K562 (cell line): ENCODE data around the gene USH1G. TPM values are rescaled to one million over a fixed set of nuclear protein-coding genes. Genes with fewer than 3 reads are reported as not detected.
A peak's percentile ranks its signal among the peaks of the same experiment; 100 is the strongest.

Source experiments
- ATAC-seq: fragments of 200-7000 bp; cut with Tn5 transposase; 3 replicates; pipeline ENCODE4 v1.9.1; 2020; ENCODE audit warnings: moderate library complexity
- BruUV-seq: library from RNA; stranded (reverse); fragments of 400-500 nt; replicated peaks from 2 replicates; lab custom pipeline; 2021; lab: Mats Ljungman, UMichigan
- CTCF ChIA-PET: fragments of 300-600 bp; formaldehyde crosslinking; extraction: SDS; loops from one replicate; lab custom pipeline; 2021; ENCODE audit warnings: low intra/inter-chr PET ratio; lab: Yijun Ruan, JAX
- POLR2A ChIA-PET: fragments of 300-600, 350-650 bp; sonication (Branson Sonifier 250); formaldehyde crosslinking; extraction: SDS; loops from one replicate; lab custom pipeline; 2021; ENCODE audit warnings: antibody characterized with exemption, inconsistent platforms; lab: Yijun Ruan, JAX
- DNase-seq, 4 experiments: peaks; one replicate each; pipeline versions ENCODE4 v3.0.0 to v3.0.0-alpha.2; 2011 to 2018; ENCODE audit warnings: low spot score in 3 of 4, mixed read lengths in 3 of 4; ENCODE audit errors: extremely low read depth in 1 of 4
- FAIRE-seq: peaks from 2 replicates; lab custom pipeline; 2011; peaks lifted over from hg19 to GRCh38; lab: Jason Lieb, UNC
- H2AFZ ChIP-seq: 2 replicates; pipeline ENCODE4 v1.6.0; 2011; ENCODE audit warnings: low read depth, low read length, control low read depth, inconsistent platforms
- H3K27ac ChIP-seq: fragments of 200-600 bp; 3 replicates; pipeline ENCODE4 v1.8.0; 2011; ENCODE audit warnings: low read depth, mild to moderate bottlenecking, control low read depth, inconsistent platforms, low read length, moderate library complexity, mixed read lengths; ENCODE audit errors: extremely low read depth
- H3K27me3 ChIP-seq, 2 experiments: fragments of 300-600 bp in 1 of 2; 2 replicates in 1 of 2; 3 replicates in 1 of 2; pipeline versions ENCODE4 v1.6.0 to v1.8.0; 2011; ENCODE audit warnings: inconsistent platforms in 2 of 2, low read length in 2 of 2, mild to moderate bottlenecking in 1 of 2, mixed read lengths in 1 of 2, moderate library complexity in 1 of 2; ENCODE audit not compliant: control insufficient read depth in 2 of 2, insufficient read depth in 2 of 2
- H3K36me3 ChIP-seq: fragments of 300-600 bp; 3 replicates; pipeline ENCODE4 v1.8.0; 2011; ENCODE audit warnings: mild to moderate bottlenecking, low read length, inconsistent platforms; ENCODE audit not compliant: control insufficient read depth, insufficient read depth
- H3K4me1 ChIP-seq, 2 experiments: fragments of 200-600 bp in 1 of 2; replicated peaks in 1 of 2; 2 replicates in 1 of 2; 3 replicates in 1 of 2; pipeline versions ENCODE4 v1.5.1 to v1.8.0; 2011; ENCODE audit warnings: inconsistent platforms in 2 of 2, low read length in 2 of 2, mild to moderate bottlenecking in 1 of 2, mixed read lengths in 1 of 2, moderate library complexity in 1 of 2; ENCODE audit not compliant: control insufficient read depth in 2 of 2, insufficient read depth in 2 of 2
- H3K4me2 ChIP-seq: 2 replicates; pipeline ENCODE4 v1.6.1; 2011; ENCODE audit warnings: low read length, control low read depth, inconsistent platforms, mixed read lengths; ENCODE audit not compliant: insufficient read depth
- H3K4me3 ChIP-seq: fragments of 200-600 bp; sonication (generic), shearing (Covaris generic); 2 replicates; pipeline ENCODE4 v1.5.1; 2016; ENCODE audit warnings: control low read depth, inconsistent platforms
- H3K79me2 ChIP-seq: fragments of 200-600 bp; 3 replicates; pipeline ENCODE4 v1.8.0; 2011; ENCODE audit warnings: low read length, inconsistent platforms; ENCODE audit not compliant: control insufficient read depth, insufficient read depth
- H3K9ac ChIP-seq, 2 experiments: 2 replicates each; pipeline versions ENCODE4 v1.6.0 to v1.6.1; 2011; ENCODE audit warnings: low read depth in 2 of 2, low read length in 2 of 2, control low read depth in 1 of 2, inconsistent platforms in 1 of 2, mild to moderate bottlenecking in 1 of 2, mixed read lengths in 1 of 2; ENCODE audit not compliant: insufficient read depth in 1 of 2
- H3K9me1 ChIP-seq: one replicate; pipeline ENCODE4 v1.6.0; 2011; ENCODE audit warnings: inconsistent platforms, mild to moderate bottlenecking, low read length, moderate library complexity; ENCODE audit not compliant: control insufficient read depth, insufficient read depth
- H3K9me3 ChIP-seq: replicated peaks from 2 replicates; pipeline ENCODE4 v1.5.1; 2011; ENCODE audit warnings: low read depth, low read length, inconsistent platforms; ENCODE audit not compliant: control insufficient read depth, insufficient read depth
- H4K20me1 ChIP-seq: replicated peaks from 2 replicates; pipeline ENCODE4 v1.6.1; 2011; ENCODE audit warnings: low read length, inconsistent platforms, mixed read lengths; ENCODE audit not compliant: control insufficient read depth, insufficient read depth
- CBFA2T3 ChIP-seq: fragments of 450-650 bp; IDR thresholded peaks from 2 replicates; pipeline ENCODE4 v1.6.1; 2017
- EWSR1 ChIP-seq: fragments of 450-650 bp; IDR thresholded peaks from 2 replicates; pipeline ENCODE4 v1.6.1; 2018; ENCODE audit warnings: borderline replicate concordance, mild to moderate bottlenecking, low read depth, moderate library complexity; ENCODE audit not compliant: partially characterized antibody
- HES1 ChIP-seq: fragments of 450-650 bp; IDR thresholded peaks from 2 replicates; pipeline ENCODE4 v1.6.1; 2016; ENCODE audit warnings: low read depth, mild to moderate bottlenecking, moderate library complexity
- WGBS: fragments of 100-300 bp; shearing (Covaris generic); methylation state at CpG from one replicate; pipeline ENCODE4 v1.1.6; 2016; ENCODE audit warnings: low coverage, mixed read lengths; ENCODE audit not compliant: insufficient coverage; ENCODE audit errors: missing lambda C conversion rate; 5-methylcytosine and 5-hydroxymethylcytosine counted together
- in situ Hi-C: fragments of 300-500 bp; cut with MboI; formaldehyde crosslinking; loops from 4 replicates; pipeline ENCODE4 v1.15.0; 2018; ENCODE audit warnings: inconsistent platforms, mixed read lengths
- intact Hi-C: fragments of 100-400 bp; cut with micrococcal nuclease; formaldehyde crosslinking; loops from 2 replicates; pipeline ENCODE4 v1.14.2; 2022
- polyA plus RNA-seq, 8 experiments: library from polyadenylated mRNA; depleted of rRNA in 4 of 8; stranded (reverse) in 5 of 8; unstranded in 3 of 8; fragments of >200 nt; fragmentation: Nextera tagmentation in 2 of 8; fragmentation: Illumina TruSeq in 1 of 8; extraction: Ambion mirVana in 2 of 8; extraction: Trizol in 1 of 8; gene quantifications; 2 replicates each; pipeline versions ENCODE4 v1.2.1 to v1.2.3, GENCODE V29; 2011 to 2014; ENCODE audit warnings: inconsistent platforms in 1 of 8, missing spikeins in 1 of 8
- total RNA-seq, 7 experiments: library from RNA; depleted of rRNA in 6 of 7; stranded (reverse); fragments of >200 nt in 6 of 7; fragmentation: Illumina TruSeq in 2 of 7; extraction: Trizol in 2 of 7; gene quantifications; 2 replicates each; pipeline versions ENCODE4 v1.2.1 to v1.2.3, GENCODE V29; 2011 to 2021; ENCODE audit warnings: low replicate concordance in 1 of 7
- TF ChIP-seq, protein P1 (sequence below): sonication (generic); formaldehyde crosslinking; IDR thresholded peaks from 2 replicates; pipeline ENCODE4 v1.8.1; 2023; ENCODE audit warnings: missing genetic modification reagents, mild to moderate bottlenecking, borderline replicate concordance
- TF ChIP-seq, protein P2 (sequence below): sonication (generic); IDR thresholded peaks from 2 replicates; pipeline ENCODE4 v1.6.1; 2016

The USH1G gene
- total and polyA plus RNA-seq, 9 of the 15 experiments (the other 6 are each of a cell fraction or from before 2014, with no cell fraction given): 0.22 to 1.00 (median 0.64) TPM; not detected in 2

GRCh38 chr17:74901353-74902135 lies 21.5 kb downstream of the USH1G start:
- no TSS peak for BruUV-seq
- ChIA-PET POLR2A (interaction anchor here (0.5 to 1.0 kb wide), 2 partner anchors 12 to 1659 kb away, joined by 3 to 4 read pairs; no protein-coding TSS in a partner anchor), CTCF (no interaction called here)
- Histone ChIP-seq H3K27ac (no peak overlapping the region), H3K9me1 (no peaks in the 10 kb centered on the region), H3K9me3 (no peaks in the 10 kb centered on the region), H3K4me2 (no peak overlapping the region), H3K4me1 (no peaks in the 10 kb centered on the region; a peak in 1 of 5 replicates), H3K27me3 (peaks cover 18 to 47% of the 10 kb centered on the region in 2 experiments; a peak in 4 of 5 replicates), H3K9ac (no peak overlapping the region; a peak in 1 of 4 replicates), H2AFZ (no peak overlapping the region), H3K36me3 (no peaks in the 10 kb centered on the region), H4K20me1 (0 out of 2 replicates have a peak, but pooled peaks cover 7% of the 10 kb centered on the region), H3K4me3 (no peak overlapping the region), H3K79me2 (no peaks in the 10 kb centered on the region)
- intact Hi-C loops: no loop called here
- no peak for FAIRE-seq
- 9% methylated on average over 13 of the region's 14 CpGs for WGBS
- ATAC-seq: peak; percentile 54; the same call in 2 of the 3 replicates
- DNase-seq: no peak
- in situ Hi-C loops: no loop called here
- TF ChIP-seq EWSR1 (no peak), HES1 (peak; percentile 62; the same call in 1 of the 2 replicates), CBFA2T3 (peak; percentile 39)
- TF ChIP-seq, protein P1, sequence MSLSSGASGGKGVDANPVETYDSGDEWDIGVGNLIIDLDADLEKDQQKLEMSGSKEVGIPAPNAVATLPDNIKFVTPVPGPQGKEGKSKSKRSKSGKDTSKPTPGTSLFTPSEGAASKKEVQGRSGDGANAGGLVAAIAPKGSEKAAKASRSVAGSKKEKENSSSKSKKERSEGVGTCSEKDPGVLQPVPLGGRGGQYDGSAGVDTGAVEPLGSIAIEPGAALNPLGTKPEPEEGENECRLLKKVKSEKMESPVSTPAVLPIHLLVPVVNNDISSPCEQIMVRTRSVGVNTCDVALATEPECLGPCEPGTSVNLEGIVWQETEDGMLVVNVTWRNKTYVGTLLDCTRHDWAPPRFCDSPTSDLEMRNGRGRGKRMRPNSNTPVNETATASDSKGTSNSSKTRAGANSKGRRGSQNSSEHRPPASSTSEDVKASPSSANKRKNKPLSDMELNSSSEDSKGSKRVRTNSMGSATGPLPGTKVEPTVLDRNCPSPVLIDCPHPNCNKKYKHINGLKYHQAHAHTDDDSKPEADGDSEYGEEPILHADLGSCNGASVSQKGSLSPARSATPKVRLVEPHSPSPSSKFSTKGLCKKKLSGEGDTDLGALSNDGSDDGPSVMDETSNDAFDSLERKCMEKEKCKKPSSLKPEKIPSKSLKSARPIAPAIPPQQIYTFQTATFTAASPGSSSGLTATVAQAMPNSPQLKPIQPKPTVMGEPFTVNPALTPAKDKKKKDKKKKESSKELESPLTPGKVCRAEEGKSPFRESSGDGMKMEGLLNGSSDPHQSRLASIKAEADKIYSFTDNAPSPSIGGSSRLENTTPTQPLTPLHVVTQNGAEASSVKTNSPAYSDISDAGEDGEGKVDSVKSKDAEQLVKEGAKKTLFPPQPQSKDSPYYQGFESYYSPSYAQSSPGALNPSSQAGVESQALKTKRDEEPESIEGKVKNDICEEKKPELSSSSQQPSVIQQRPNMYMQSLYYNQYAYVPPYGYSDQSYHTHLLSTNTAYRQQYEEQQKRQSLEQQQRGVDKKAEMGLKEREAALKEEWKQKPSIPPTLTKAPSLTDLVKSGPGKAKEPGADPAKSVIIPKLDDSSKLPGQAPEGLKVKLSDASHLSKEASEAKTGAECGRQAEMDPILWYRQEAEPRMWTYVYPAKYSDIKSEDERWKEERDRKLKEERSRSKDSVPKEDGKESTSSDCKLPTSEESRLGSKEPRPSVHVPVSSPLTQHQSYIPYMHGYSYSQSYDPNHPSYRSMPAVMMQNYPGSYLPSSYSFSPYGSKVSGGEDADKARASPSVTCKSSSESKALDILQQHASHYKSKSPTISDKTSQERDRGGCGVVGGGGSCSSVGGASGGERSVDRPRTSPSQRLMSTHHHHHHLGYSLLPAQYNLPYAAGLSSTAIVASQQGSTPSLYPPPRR (CRISPR knock-in tag): no peak
- TF ChIP-seq, protein P2, sequence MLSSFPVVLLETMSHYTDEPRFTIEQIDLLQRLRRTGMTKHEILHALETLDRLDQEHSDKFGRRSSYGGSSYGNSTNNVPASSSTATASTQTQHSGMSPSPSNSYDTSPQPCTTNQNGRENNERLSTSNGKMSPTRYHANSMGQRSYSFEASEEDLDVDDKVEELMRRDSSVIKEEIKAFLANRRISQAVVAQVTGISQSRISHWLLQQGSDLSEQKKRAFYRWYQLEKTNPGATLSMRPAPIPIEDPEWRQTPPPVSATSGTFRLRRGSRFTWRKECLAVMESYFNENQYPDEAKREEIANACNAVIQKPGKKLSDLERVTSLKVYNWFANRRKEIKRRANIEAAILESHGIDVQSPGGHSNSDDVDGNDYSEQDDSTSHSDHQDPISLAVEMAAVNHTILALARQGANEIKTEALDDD: no peak
